CD14-positive monocyte (primary cell): ENCODE results near the gene SPATA19. TPM values are rescaled to one million over a fixed set of nuclear protein-coding genes. Genes with fewer than 3 reads are reported as not detected.
"Not testable (repeated sequence)": the region's sequence is repeated elsewhere in the genome, so short reads cannot be mapped to it uniquely, and the experiment has no call there.

ENCODE experiments used
- DNase-seq, 3 donors: peaks; one replicate each; pipeline ENCODE4 v3.0.0-alpha.2; 2011 to 2022
- H2AFZ ChIP-seq: 2 replicates; pipeline ENCODE4 v1.6.0; 2012; ENCODE audit warnings: mild to moderate bottlenecking, low read depth, low read length, inconsistent platforms; ENCODE audit not compliant: insufficient read depth, poor library complexity, severe bottlenecking
- H3K27ac ChIP-seq, 2 donors: 1 replicate in 1 of 2; 2 replicates in 1 of 2; pipeline ENCODE4 v1.5.1; 2012 to 2013; ENCODE audit warnings: low read length in 2 of 2, control low read depth in 1 of 2, inconsistent platforms in 1 of 2, low read depth in 1 of 2, mild to moderate bottlenecking in 1 of 2
- H3K27me3 ChIP-seq, 2 donors: one replicate each; pipeline versions ENCODE4 v1.6.0 to v1.6.1; 2011 to 2013; ENCODE audit warnings: low read length in 2 of 2; ENCODE audit not compliant: control insufficient read depth in 2 of 2, insufficient read depth in 2 of 2
- H3K36me3 ChIP-seq, 2 donors: replicated peaks in 1 of 2; 1 replicate in 1 of 2; 2 replicates in 1 of 2; pipeline versions ENCODE4 v1.5.1 to v1.6.1; 2012 to 2013; ENCODE audit warnings: low read length in 2 of 2, control low read depth in 1 of 2, inconsistent platforms in 1 of 2, mild to moderate bottlenecking in 1 of 2; ENCODE audit not compliant: insufficient read depth in 2 of 2, control insufficient read depth in 1 of 2
- H3K4me1 ChIP-seq, 2 donors: 1 replicate in 1 of 2; 2 replicates in 1 of 2; pipeline versions ENCODE4 v1.5.1 to v1.6.1; 2012 to 2013; ENCODE audit warnings: low read length in 2 of 2, control low read depth in 1 of 2, inconsistent platforms in 1 of 2, mild to moderate bottlenecking in 1 of 2, moderate library complexity in 1 of 2; ENCODE audit not compliant: insufficient read depth in 2 of 2, control insufficient read depth in 1 of 2
- H3K4me2 ChIP-seq: replicated peaks from 2 replicates; pipeline ENCODE3; 2012; ENCODE audit warnings: low read length, moderate library complexity, mild to moderate bottlenecking; ENCODE audit not compliant: poor library complexity, severe bottlenecking; ENCODE audit errors: extremely low read depth
- H3K4me3 ChIP-seq, 3 experiments: fragments of 200-600 bp in 1 of 3; sonication (generic) in 1 of 3; replicated peaks in 1 of 3; 1 replicate in 2 of 3; 2 replicates in 1 of 3; pipeline ENCODE4 v1.5.1; 2011 to 2013; ENCODE audit warnings: low read length in 3 of 3, mild to moderate bottlenecking in 3 of 3, control low read depth in 2 of 3, low read depth in 2 of 3, inconsistent platforms in 1 of 3, moderate library complexity in 1 of 3
- H3K79me2 ChIP-seq: 2 replicates; pipeline ENCODE4 v1.6.0; 2012; ENCODE audit warnings: mild to moderate bottlenecking, control low read depth, inconsistent platforms, low read length, moderate library complexity; ENCODE audit not compliant: insufficient read depth
- H3K9ac ChIP-seq: 2 replicates; pipeline ENCODE4 v1.6.0; 2017; ENCODE audit warnings: low read length, mild to moderate bottlenecking; ENCODE audit not compliant: insufficient read depth, poor library complexity, severe bottlenecking
- H3K9me3 ChIP-seq, 2 donors: replicated peaks in 1 of 2; 1 replicate in 1 of 2; 2 replicates in 1 of 2; pipeline versions ENCODE4 v1.5.1 to v1.6.1; 2012 to 2013; ENCODE audit warnings: low read length in 2 of 2, control low read depth in 1 of 2; ENCODE audit not compliant: control insufficient read depth in 1 of 2, insufficient read depth in 1 of 2
- H4K20me1 ChIP-seq: 2 replicates; pipeline ENCODE4 v1.6.0; 2012; ENCODE audit warnings: mild to moderate bottlenecking, low read length, control low read depth, moderate library complexity; ENCODE audit not compliant: insufficient read depth
- H3K27ac Mint-ChIP-seq, 7 donors: one replicate each; pipeline ENCODE4 v1.8.0; 2020; ENCODE audit warnings: mild to moderate bottlenecking in 7 of 7, mixed read lengths in 7 of 7, moderate library complexity in 6 of 7, inconsistent platforms in 2 of 7
- H3K27me3 Mint-ChIP-seq, 3 donors: one replicate each; pipeline ENCODE4 v1.8.0; 2021 to 2022; ENCODE audit warnings: low read depth in 3 of 3, mild to moderate bottlenecking in 3 of 3, mixed read lengths in 3 of 3, moderate library complexity in 3 of 3, inconsistent platforms in 1 of 3
- H3K36me3 Mint-ChIP-seq, 2 donors: one replicate each; pipeline ENCODE4 v1.8.0; 2020; ENCODE audit warnings: mixed read lengths in 2 of 2, inconsistent platforms in 1 of 2, mild to moderate bottlenecking in 1 of 2
- H3K4me1 Mint-ChIP-seq: one replicate; pipeline ENCODE4 v1.8.0; 2020; ENCODE audit warnings: mild to moderate bottlenecking, mixed read lengths
- H3K4me3 Mint-ChIP-seq, 2 donors: one replicate each; pipeline ENCODE4 v1.8.0; 2020; ENCODE audit warnings: mild to moderate bottlenecking in 2 of 2, mixed read lengths in 2 of 2, moderate library complexity in 1 of 2
- H3K9me3 Mint-ChIP-seq, 7 donors: one replicate each; pipeline ENCODE4 v1.8.0; 2020 to 2022; ENCODE audit warnings: mixed read lengths in 7 of 7, mild to moderate bottlenecking in 6 of 7, moderate library complexity in 6 of 7, inconsistent platforms in 2 of 7
- WGBS: methylation state at CpG from one replicate; pipeline ENCODE4 v1.1.5; 2013; ENCODE audit warnings: missing lambda C conversion rate; ENCODE audit not compliant: insufficient coverage; 5-methylcytosine and 5-hydroxymethylcytosine counted together
- intact Hi-C, 2 donors: fragments of 100-400 bp; cut with micrococcal nuclease; formaldehyde crosslinking; loops; one replicate each; pipeline versions ENCODE4 v1.15.0 to v1.15.1; 2023
- polyA plus RNA-seq, 3 donors: library from polyadenylated mRNA; depleted of rRNA in 1 of 3; unstranded in 2 of 3; stranded (reverse) in 1 of 3; fragments of 300-500 nt in 2 of 3; fragments of >200 nt in 1 of 3; fragmentation: Illumina TruSeq in 2 of 3; gene quantifications; 1 replicate in 2 of 3; 2 replicates in 1 of 3; pipeline ENCODE4 v1.2.3, GENCODE V29; 2012 to 2021
- TF ChIP-seq, protein P1 (sequence below): fragments of 200-600 bp; IDR thresholded peaks from one replicate; pipeline ENCODE4 v1.8.0; 2022; ENCODE audit warnings: antibody characterized with exemption, mild to moderate bottlenecking

SPATA19 gene
- polyA plus RNA-seq, 3 donors: not detected

DNA sequence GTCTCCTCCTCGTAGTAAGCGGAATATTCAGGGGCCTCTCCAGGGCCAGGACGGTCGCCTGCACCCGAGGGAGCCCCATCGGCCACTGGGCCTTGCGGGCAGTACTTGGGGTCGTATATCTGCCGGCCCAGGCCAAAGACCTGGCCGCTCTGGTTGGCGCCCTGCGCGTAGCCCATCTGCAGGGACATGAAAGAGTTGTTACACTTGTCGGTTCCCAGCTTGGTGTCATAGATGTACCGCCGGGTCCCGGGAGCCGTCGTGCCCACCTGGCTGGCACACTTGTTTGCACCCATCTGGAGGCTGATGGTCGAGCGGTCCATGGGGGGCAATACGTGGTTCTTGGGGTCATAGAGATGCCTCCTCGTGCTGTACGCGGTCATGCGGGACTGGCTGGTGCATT is 19.4 kb upstream of the SPATA19 start:
- Histone ChIP-seq H2AFZ (no peak overlapping the region), H3K9ac (no peak overlapping the region), H3K4me2 (no peak overlapping the region), H3K9me3 (peaks cover 0 to 16% of the 10 kb centered on the region in 2 donors), H3K27me3 (no peaks in the 10 kb centered on the region), H3K79me2 (no peaks in the 10 kb centered on the region), H3K4me1 (no peaks in the 10 kb centered on the region), H4K20me1 (no peaks in the 10 kb centered on the region), H3K27ac (no peak overlapping the region), H3K4me3 (no peak overlapping the region), H3K36me3 (no peaks in the 10 kb centered on the region)
- Mint-ChIP-seq H3K36me3 (no peaks in the 10 kb centered on the region), H3K4me1 (no peaks in the 10 kb centered on the region), H3K27me3 (peaks cover 1 to 4% (median 2%) of the 10 kb centered on the region in 3 donors), H3K4me3 (no peak overlapping the region), H3K27ac (no peak overlapping the region), H3K9me3 (peaks cover 2 to 12% (median 6%) of the 10 kb centered on the region in 7 donors)
- TF ChIP-seq, protein P1, sequence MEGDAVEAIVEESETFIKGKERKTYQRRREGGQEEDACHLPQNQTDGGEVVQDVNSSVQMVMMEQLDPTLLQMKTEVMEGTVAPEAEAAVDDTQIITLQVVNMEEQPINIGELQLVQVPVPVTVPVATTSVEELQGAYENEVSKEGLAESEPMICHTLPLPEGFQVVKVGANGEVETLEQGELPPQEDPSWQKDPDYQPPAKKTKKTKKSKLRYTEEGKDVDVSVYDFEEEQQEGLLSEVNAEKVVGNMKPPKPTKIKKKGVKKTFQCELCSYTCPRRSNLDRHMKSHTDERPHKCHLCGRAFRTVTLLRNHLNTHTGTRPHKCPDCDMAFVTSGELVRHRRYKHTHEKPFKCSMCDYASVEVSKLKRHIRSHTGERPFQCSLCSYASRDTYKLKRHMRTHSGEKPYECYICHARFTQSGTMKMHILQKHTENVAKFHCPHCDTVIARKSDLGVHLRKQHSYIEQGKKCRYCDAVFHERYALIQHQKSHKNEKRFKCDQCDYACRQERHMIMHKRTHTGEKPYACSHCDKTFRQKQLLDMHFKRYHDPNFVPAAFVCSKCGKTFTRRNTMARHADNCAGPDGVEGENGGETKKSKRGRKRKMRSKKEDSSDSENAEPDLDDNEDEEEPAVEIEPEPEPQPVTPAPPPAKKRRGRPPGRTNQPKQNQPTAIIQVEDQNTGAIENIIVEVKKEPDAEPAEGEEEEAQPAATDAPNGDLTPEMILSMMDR: no peak
- DNase-seq: no peak
- 96% methylated on average over 26 of the region's 26 CpGs for WGBS
- intact Hi-C loops: no loop called here

DNA sequence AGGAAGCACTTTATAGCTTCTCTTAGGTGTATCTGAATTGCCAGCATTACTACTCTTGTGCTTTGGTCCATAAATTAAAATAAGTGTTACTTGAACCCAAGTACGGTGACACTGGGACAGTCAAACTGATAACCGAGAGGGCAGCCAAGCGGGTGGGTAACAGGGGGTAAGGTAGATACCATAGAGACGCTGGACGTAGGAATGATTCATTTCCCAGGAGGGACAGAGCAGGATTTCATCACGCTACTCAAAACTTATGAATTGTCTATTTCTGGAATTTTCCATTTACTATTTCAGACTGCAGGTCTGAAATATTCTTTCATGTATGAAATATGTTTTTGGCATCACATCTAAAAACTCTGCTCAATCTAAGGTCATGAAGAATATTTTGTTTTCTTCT is 14.8 kb upstream of the SPATA19 start:
- Histone ChIP-seq H2AFZ (no peak overlapping the region), H3K79me2 (no peaks in the 10 kb centered on the region), H3K36me3 (no peaks in the 10 kb centered on the region), H3K27me3 (no peaks in the 10 kb centered on the region), H3K27ac (no peak overlapping the region), H4K20me1 (no peaks in the 10 kb centered on the region), H3K9me3 (peaks cover 0 to 10% of the 10 kb centered on the region in 2 donors), H3K9ac (no peak overlapping the region), H3K4me2 (no peak overlapping the region), H3K4me3 (no peak overlapping the region), H3K4me1 (no peaks in the 10 kb centered on the region)
- H3K27me3 Mint-ChIP-seq: peaks cover under 1 to 10% (median 3%) of the 10 kb centered on the region in 3 donors
- H3K36me3 Mint-ChIP-seq: no peaks in the 10 kb centered on the region
- no peak for DNase-seq
- H3K4me1 Mint-ChIP-seq: no peaks in the 10 kb centered on the region
- no peak overlapping the region for H3K27ac Mint-ChIP-seq
- TF ChIP-seq, protein P1: no peak
- H3K4me3 Mint-ChIP-seq: no peak overlapping the region
- intact Hi-C loops: no loop called here
- 87% methylated on average over 5 of the region's 6 CpGs for WGBS
- H3K9me3 Mint-ChIP-seq: peaks cover under 1 to 9% (median 3%) of the 10 kb centered on the region in 7 donors

DNA sequence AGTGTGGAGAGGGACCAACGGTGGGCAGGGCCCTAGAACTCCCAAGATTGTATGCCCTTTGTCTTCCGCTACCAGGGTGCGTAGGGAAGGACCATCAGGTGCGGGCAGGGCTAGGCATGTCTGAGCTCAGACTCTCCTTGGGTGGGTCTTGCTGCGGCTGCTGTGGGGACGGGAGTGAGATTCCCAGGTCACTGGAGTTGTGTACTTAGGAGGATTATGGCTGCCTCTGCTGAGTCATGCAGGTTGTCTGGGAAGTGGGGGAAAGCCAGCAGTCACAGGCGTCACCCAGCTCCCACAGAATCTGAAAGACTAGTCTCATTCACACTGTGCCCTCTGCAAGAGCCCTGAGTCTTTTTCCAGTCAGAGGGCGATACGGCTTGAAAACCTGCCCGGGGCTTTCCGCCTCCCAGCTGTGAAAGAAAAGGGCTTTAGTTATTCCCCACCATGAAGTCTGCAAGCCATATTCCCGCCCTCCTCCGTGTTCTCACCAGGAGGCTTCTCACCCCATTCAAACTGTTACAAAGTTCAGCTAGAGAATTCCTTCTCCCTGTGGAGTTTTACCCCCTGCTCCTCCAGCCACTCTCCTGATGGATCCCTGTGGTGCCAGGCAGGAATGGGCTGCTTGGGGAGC is 9.1 kb upstream of the SPATA19 start:
- H3K27ac Mint-ChIP-seq, H3K36me3 Mint-ChIP-seq, H3K4me1 ChIP-seq, H3K4me1 Mint-ChIP-seq, H3K4me2 ChIP-seq, H3K27me3 Mint-ChIP-seq, H3K79me2 ChIP-seq, H3K27me3 ChIP-seq, H3K4me3 ChIP-seq, H3K9me3 Mint-ChIP-seq, intact Hi-C loops, H3K36me3 ChIP-seq, H2AFZ ChIP-seq, DNase-seq, H4K20me1 ChIP-seq, H3K9me3 ChIP-seq, H3K27ac ChIP-seq, H3K9ac ChIP-seq: not testable (repeated sequence)
- H3K4me3 Mint-ChIP-seq: peak overlapping the region in 1 of 2 donors; percentile 10
- 66% methylated on average over 11 of the region's 13 CpGs for WGBS
